GM12873 (cell line): ENCODE measurements around the gene XRCC3.

ENCODE experiments used
- TF ChIP-seq, protein P1 (sequence below): IDR thresholded peaks from 2 replicates; pipeline ENCODE4 v1.5.1; 2012; ENCODE audit warnings: low read depth, mild to moderate bottlenecking, moderate library complexity, low read length, control low read depth; ENCODE audit not compliant: insufficient read depth; ENCODE audit errors: missing control alignments

XRCC3 gene

DNA sequence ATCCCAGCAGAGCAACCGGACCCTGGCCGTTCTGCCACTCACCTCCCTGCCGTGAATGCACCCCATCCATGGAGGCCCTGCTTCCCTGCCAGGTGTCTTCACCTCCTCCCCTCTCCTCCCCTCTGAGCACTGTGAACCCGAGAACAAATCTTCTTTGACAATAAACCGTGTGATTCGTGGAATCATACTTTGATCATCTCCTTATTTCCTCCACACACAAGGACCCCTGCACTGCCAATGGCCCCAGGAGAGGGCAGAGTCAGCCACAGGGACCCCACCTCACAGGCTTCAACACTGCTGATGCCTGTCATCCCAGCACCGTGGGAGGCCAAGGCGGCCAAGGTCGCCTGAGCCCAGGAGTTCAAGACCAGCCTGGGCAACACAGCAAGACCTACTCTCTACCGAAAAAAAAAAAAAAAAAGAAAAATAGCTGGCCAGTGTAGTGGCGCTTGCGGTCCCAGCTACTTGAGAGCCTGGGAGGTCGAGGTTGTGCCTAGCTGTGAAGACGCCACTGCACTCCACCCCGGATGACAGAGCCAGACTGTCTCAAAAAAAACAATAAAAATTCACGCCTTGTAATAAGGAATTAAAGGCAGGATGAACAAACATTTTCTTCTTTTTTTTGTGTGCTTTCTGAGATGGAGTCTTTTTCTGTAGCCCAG lies 1.1 kb downstream of the XRCC3 start:
- TF ChIP-seq, protein P1, sequence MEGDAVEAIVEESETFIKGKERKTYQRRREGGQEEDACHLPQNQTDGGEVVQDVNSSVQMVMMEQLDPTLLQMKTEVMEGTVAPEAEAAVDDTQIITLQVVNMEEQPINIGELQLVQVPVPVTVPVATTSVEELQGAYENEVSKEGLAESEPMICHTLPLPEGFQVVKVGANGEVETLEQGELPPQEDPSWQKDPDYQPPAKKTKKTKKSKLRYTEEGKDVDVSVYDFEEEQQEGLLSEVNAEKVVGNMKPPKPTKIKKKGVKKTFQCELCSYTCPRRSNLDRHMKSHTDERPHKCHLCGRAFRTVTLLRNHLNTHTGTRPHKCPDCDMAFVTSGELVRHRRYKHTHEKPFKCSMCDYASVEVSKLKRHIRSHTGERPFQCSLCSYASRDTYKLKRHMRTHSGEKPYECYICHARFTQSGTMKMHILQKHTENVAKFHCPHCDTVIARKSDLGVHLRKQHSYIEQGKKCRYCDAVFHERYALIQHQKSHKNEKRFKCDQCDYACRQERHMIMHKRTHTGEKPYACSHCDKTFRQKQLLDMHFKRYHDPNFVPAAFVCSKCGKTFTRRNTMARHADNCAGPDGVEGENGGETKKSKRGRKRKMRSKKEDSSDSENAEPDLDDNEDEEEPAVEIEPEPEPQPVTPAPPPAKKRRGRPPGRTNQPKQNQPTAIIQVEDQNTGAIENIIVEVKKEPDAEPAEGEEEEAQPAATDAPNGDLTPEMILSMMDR: no peak

DNA sequence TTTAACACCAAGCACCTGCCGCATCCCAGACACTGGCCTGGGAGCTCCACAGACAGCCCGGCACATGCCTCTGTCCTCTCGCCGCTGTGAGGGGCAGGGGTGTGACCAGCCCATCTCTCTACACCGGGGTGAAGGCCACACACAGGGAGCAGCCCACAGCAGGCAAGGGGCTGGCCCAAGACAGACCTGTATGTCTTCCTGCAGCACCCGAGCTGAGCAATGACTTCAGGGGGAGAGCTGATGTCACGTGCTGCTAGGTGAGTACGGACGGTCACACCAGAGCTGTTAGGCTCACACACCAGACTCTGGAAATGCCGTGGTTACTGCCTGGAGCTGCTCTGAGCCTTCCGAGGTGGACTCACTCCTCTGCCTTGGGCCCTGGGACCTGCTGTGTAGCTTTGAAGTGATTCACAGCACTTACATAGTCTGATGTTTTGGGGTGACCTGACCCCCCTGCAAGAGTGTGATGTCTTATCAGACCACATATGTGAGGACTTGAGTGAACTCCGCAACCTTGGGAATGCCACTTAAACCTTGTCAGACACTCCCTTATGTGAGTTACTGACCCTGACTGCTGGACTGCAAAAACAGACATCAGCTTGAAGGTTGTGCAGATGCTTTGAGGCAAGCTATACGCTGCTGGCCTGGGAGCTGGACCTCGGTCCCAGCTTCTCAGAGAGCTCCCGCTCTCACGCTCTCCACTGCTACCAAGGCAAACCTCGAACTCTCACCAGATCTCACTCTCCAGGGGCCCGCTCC lies 1.8 kb downstream of the XRCC3 start:
- TF ChIP-seq, protein P1: no peak

DNA sequence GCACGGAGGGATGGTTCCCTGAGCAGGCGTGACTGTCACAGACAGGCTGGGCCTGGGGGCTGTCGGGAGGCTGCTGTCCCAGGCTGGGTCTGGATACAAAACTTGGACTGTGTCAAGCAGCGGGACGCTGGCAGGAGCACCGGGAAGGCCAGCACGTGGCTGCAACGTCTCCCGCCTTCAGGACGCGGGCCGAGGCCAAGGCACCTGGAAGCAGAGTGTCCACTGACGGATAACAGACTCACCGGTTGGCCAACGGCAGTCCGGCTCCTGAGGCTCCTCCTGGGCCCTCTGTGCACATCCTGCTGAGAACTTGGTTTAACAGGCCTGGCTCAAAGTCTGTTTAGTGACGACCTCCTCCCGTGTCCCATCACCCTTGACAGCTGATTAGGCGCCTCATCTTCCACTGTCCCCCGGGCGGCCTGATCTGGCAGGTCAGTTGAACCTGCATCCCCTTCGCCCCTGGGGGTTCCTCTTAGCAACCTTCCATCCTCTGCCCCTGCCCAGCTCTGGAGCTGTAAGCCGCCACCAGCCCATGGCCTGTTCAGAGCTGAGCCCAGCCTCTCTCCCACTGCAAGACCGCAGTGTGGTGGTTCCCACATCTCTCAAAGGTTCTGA lies 2.5 kb downstream of the XRCC3 start:
- TF ChIP-seq, protein P1: no peak

DNA sequence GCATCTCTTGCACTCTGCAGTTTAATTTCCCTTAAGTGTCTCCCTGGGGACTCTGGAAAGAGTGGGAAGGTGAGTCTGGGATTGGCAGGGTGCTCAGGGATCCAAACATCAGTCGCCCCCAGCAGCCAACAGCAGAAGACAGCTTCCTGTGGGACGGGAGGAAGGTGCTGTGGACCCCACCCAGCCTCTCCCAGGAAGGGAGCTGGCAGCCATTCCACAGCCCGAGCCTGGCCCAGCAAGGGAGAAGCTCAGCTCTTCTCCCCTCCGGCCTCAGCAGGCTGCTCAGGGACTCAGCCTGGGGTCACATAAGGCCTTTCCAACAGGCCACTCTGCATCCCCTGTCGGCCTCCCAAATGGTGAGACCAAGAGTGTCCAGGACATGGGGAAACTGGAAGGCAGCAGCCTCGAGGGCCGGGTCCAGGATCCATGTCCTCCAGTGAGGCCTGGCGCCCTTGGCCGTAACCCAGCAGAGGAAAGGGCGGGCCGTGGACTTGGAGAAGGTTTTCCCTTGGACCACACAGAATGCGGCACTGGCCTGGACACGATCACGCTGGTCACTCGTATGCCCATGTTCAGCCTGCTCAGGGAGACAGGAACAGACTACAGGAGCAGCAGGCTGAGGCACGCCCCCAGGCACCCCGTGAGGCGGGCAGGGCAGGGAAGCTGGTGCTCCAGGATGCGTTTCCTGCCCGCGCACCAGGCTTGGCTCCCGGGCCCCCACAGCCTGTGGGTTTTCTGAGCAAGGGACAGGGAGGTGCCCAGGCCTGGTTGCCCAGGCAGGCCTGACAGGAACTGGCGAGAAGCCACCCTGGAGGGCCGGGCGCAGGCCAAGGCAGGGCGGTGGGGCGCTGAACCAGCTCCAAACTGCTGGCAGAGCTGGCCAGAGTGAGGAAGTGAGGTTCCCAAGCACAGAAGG lies 3.5 kb downstream of the XRCC3 start:
- TF ChIP-seq, protein P1: no peak

DNA sequence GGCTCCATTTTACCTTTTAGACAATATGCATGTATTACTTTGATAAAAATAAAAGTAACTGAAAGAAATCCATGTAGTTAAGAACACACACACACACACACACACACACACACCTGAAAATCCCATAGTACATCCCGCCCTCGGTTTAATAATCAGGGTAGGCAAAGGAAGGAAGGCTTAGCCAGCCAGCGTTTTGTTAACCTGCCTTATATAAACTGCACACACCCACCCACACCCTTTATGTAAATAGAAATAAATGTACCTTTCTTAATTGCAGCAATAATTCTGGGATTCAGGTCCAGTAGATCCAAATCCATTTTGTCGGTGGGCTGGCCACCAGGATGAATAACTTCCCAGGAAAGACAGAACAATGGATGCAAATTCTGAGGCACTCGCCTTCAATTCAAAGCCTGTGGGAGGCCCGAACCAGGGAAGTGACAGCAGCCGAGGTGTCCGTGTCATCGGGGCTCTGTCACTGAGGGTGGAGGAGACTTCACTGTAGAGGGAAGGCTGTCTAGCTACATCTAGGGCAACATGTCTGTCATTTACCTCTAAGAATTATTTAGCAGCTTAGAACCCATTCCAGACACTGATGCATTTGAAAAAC lies 4.4 kb downstream of the XRCC3 start:
- TF ChIP-seq, protein P1: no peak

DNA sequence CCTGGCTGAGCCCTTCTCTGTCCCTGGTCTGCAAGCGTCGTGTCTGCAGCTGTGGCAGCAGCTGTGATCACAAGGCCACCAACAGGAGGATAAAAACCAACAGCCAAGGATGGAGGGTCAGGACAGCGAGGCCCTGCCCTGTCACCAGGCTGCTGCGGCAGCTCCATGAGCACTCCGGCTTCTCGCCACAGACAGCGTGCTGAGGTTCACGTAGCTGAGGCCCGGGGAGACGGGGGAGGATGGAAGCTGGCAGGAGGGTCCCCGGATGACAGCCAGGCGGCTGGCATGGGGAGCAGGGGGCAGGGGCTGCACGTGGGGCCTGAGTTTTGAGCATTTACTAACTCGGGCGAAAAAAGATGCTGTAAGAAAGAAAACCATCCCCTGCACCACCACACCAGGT lies 5.4 kb downstream of the XRCC3 start:
- TF ChIP-seq, protein P1: no peak
